HG02610 (cell line): ENCODE results near the gene IRX6.

Source experiments
- ATAC-seq: cut with Tn5 transposase; IDR thresholded peaks from one replicate; pipeline ENCODE4 v1.9.1; 2021; ENCODE audit warnings: mild to moderate bottlenecking, moderate library complexity; ENCODE audit not compliant: unreplicated experiment

The IRX6 gene

DNA sequence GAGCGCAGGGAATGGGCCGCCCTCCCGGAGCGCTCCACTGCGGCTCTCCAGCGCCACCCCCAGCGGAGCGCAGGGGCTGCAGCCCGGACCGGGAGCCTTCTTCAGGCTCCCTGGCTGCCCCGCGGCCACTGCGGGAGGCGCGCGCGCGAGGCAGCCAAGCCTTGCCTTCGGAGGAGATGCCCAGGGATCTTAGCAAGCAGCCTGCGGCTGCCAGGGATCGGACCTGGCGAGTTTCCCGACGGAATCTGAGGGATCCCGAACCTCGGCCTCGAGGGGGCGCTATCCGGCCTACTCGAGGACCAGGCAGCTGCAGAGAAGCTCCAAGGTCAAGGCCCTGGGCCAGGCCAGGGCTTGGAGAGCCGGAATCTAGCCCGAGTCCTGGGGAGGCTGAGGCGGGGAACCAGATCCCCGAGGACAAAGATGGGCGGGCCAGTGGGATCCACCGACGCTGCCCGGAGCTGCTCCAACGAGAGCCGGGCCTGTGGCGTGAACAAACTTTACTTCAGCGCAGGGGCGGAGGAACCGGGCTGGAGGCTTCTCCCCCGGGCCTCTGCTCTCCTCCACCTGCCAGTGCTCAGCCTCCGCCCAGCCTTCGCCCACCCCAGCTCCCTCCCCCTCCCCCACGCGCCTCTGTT, at the start of gene IRX6:
Gene IRX6, plus strand, starts transcription at position 567 of the 635 bp plus-strand sequence. CDS start 889 bp downstream, outside the sequence.
- no peak for ATAC-seq

- ATAC-seq = no peak
Measured at GRCh38 chr16:55274391-55274790, 49.6 kb upstream of the IRX6 start.

DNA sequence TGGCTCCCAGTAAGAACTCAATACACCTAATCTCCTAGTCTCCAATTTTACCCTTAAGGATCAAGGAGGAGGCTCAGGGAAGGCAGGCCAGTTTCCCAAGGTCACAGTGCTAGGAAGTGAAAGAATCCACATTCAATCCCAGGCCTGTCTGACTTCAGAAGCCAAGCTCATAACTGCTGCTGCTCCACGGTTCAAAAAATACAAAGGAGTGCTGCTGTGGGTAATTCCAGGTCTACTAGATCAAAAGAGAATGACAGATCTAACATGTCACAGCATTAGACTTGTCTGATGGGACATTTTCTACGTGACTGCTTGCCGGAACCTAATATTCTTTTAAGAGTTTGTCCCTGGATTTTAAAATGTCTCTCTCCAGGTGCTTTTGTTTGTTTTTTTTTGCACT, 48.8 kb upstream of the IRX6 start:
- ATAC-seq = no peak

GRCh38 chr16:55275869-55276268, 48.1 kb upstream of the IRX6 start:
- no peak for ATAC-seq

DNA sequence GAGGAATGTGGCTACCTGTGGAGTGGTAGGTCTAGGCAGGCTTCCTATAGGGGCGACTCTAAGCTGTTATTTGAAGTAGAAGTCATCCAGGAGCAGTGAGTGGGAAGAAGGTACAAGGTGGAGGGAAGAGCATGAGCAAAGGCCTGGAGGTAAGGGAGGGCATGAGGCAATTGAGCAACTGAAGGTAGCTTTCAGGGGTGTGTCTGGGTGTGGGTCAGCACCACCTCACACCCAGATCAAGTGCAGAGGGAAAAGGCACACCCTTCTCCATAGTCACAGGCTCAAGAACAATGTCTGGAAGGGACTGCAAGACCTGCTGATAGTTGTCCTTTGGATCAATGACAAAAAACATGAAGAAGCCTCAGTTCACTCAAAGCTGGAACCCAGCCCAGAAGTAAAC, 46.5 kb upstream of the IRX6 start:
- ATAC-seq = no peak

- ATAC-seq = no peak
Measured at GRCh38 chr16:55279598-55279997, 44.4 kb upstream of the IRX6 start.

GRCh38 chr16:55280587-55280986, 43.4 kb upstream of the IRX6 start:
- ATAC-seq = no peak

DNA sequence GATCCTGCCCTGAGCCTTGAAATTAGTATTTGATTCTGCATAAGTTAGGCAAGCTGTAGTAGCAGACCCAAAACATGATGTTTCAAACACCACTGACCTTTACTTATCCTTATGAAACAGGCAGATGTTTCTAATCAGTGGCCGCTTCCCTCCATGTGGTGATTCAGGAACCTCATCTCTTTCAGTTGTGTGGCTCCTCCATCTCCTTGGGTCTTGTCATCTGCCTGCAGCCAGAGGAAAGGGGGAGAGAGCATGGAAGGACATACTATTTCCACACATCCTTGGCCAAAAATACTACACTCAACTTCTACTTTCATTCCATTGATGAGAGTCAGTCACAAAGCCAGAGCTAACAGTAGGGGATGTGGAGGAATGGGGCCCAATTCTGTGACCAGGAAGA, 41.6 kb upstream of the IRX6 start:
- ATAC-seq = no peak

DNA sequence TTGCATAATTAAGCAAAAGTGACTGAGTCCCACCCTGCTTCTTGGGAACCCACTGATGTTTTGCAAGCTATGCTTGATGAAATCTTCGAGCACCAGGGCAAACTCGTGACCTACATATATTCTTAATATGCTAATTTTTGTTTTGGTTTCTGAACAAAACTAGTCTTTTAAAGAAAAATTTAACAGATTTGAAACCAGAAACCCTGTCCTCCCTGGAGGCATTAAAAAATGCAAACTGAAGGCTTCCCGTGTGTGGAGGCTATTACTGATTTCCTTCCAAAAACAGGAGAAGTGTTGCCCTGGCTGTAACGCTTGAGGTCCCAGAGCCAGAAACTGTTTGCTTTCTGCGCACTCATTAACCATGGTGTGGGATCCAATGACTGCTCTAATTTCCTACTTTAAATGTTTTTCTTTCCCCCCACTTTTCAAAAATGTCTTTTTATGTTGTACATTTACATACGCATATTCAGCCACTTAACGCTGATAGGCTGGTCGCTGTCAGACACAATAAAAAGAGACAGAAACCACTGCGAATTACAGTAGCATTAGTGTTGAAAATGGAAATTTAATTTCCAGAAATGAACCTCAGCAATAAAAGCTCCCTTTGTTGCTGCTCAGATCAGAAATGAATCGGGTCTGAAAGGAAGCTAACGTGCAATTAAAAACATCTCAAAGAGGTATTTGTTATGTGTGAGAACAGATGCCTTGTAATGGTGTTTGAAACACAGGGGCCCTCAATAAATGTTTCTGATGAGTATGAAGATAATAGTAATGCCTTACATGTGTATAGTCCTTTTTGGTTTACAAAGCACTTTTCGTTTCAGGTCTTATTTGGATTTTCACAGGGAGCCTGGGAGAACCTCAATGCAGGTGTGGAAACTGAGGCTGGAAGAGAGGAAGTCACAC, 39.9 kb upstream of the IRX6 start:
- no peak for ATAC-seq

GRCh38 chr16:55284718-55285099, 39.3 kb upstream of the IRX6 start:
- no peak for ATAC-seq

DNA sequence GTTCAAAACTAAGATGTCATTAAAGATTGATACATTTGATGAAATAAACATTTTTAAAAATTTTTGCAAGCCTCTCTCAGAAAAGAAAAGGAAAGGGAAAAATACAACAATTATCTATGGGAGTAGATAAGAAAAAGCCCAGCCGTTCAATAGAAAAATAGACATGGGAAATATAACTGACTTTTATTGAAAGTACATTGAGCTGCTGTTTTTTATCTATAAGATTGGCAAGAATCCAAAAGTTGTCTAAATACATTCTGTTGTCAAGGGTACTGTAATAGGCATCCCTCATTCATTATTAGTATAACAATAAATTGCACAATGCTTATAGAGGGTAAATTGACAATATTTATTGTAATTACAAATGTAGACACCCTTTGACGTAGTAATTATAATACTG, 38.4 kb upstream of the IRX6 start:
- ATAC-seq = no peak

- no peak for ATAC-seq
Measured at GRCh38 chr16:55289353-55289752, 34.6 kb upstream of the IRX6 start.

DNA sequence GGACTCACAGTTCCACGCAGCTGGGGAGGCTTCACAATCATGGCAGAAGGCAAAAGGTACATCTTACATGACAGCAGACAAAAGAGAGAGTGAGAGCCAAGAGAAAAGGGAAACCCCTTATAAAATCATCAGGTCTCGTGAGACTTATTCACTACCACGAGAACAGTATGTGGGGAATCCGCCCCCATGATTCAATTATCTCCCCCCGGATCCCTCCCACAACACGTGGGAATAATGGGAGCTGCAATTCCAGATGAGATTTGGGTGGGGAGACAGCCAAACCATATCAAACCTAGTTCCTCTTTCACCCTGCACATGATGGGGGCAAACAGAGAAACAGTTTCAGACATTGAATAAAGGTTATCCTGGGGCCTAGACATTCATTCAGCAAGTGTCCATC, 32.2 kb upstream of the IRX6 start:
- no peak for ATAC-seq

GRCh38 chr16:55292491-55292890, 31.5 kb upstream of the IRX6 start:
- ATAC-seq = no peak

DNA sequence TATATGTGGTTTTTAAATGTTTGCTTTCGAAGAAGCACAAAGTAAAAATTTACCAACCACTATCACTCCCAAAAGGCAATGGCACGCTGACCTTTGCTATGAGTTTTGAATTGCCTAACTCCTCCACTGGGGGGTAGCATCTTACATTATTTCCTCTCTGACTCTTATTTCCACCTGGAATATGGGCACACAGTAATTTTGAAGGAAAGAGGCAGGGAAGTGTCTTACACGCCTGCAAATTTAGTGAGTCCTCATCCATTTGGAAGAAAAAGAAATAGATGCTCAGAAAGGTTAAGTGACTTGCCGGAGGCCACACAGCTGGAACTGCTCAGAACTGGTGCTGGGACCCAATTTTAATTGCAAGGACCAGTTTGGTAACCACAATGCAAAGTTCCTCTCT, 29.9 kb upstream of the IRX6 start:
- no peak for ATAC-seq

DNA sequence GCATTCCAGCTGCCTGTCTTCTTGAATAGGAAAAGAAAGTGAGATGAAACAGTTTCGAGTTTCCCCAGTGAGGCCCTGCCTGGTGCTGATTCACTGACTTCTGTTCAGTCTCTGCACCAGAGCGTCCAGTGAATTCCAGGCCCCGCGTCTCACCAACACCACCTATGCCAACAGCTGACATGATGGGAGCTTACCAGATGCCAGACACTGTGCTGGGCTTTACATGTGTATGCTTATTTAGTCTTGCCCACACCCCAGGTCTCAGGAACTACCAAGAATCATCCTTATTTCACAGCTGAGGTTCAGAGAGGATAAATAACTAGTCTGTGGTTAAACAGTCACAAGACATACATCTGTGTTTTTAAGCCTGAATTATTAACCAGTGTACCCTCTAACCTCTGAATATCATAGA, 29.1 kb upstream of the IRX6 start:
- ATAC-seq = no peak

DNA sequence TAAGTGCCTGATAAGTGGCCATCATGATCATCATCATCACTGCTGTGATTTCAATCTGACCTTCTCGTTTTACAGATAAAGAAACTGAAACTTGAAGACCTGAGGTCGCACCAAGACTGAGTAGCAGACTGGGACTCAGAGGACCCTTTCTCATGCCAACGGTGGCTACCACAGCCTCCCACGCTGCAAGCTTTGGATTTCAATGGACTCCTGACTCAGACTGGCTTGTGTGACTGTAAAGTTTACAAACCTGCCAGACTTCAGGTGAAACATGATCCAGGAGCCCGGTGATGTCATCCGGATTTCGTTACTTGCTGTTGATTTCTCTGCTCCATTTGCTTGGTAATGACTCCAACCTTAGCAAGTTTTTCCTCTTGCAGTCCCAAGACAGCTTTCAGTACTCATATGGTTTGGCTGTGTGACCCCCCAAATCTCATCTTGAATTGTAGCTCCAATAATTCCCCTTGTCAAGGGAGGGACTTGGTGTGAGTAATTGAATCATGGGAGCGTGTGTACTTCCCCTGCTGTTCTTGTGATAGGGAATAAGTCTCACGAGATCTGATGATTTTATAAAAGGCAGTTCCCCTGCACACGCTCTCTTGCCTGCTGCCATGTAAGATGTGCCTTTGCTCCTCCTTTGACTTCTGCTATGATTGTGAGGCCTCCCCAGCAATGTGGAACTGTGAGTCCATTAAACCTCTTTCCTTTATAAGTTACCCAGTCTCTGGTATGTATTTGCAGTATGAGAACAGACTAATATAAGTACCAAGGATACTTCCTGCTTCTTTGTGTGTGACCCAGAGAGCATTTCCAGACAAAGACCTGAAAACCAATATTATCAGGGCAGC, 26.7 kb upstream of the IRX6 start:
- no peak for ATAC-seq

- ATAC-seq = no peak
Measured at GRCh38 chr16:55297910-55298479, 26.0 kb upstream of the IRX6 start.

DNA sequence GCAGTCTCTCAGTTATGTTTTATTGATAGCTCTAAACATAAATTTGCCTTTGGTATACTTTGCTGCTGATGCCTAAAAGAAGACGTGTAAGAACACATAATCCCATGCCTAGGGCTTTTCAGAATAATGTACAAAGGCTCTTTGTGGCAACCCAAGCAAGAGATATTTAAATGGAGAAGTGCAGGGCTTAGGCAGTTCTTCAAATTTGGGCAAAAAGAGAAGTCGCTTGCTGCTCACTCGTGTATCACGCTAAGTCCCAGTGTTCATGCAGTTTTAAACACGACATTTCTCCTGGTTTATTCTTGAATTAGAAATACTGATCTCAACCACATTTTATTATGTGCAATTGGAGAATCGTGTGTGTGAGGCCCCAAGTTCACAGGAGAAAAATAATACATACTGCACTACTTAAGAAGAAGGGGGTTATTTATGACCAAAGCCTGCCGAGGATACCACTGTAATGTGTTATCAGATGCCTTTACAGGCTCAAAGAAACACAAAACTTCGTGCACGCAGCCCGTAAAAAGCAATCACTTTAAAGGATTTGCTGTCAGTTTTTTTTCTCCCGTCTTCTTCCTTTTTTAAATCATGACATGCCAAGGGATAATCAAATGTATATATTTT, 22.5 kb upstream of the IRX6 start:
- no peak for ATAC-seq

DNA sequence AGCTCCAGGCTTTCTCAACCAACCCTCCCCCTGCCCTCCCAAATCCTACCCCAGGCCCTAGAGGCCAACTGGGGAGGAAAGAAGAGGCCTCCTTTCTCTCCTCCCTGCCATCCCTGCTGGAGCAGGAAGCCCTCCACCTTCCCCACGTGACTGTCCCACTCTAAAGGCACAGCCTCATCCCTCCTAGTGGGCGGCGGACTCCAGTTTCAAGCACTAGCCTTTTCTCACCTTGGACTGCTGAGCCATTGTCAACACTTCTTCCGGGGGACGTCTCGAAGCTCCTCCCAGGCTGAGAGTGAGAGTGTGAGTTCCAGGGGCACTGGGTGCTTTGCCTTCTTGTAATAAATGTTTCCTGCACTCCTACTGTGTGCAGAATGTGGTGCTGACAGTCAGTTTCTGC, 21.4 kb upstream of the IRX6 start:
- no peak for ATAC-seq

- ATAC-seq = no peak
Measured at GRCh38 chr16:55308973-55309372, 15.0 kb upstream of the IRX6 start.
